Glutamatergic neuron (in vitro differentiated cells): ENCODE results near the gene GUF1. TPM values are rescaled to one million over a fixed set of nuclear protein-coding genes. Genes with fewer than 3 reads are reported as not detected.

Experiments
- DNase-seq: peaks from one replicate; pipeline ENCODE4 v3.0.0; 2022
- H3K27ac Mint-ChIP-seq: one replicate; pipeline ENCODE4 v1.8.0; 2020; ENCODE audit warnings: mild to moderate bottlenecking, mixed read lengths, inconsistent platforms; ENCODE audit not compliant: unreplicated experiment
- H3K27me3 Mint-ChIP-seq: one replicate; pipeline ENCODE4 v1.8.0; 2020; ENCODE audit warnings: mild to moderate bottlenecking, moderate library complexity, mixed read lengths, inconsistent platforms; ENCODE audit not compliant: unreplicated experiment
- H3K36me3 Mint-ChIP-seq: one replicate; pipeline ENCODE4 v1.8.0; 2020; ENCODE audit warnings: mild to moderate bottlenecking, mixed read lengths, inconsistent platforms; ENCODE audit not compliant: unreplicated experiment
- H3K4me1 Mint-ChIP-seq: one replicate; pipeline ENCODE4 v1.8.0; 2020; ENCODE audit warnings: mild to moderate bottlenecking, low read depth, mixed read lengths, inconsistent platforms; ENCODE audit not compliant: unreplicated experiment
- H3K4me3 Mint-ChIP-seq: one replicate; pipeline ENCODE4 v1.8.0; 2020; ENCODE audit warnings: mild to moderate bottlenecking, mixed read lengths, inconsistent platforms; ENCODE audit not compliant: unreplicated experiment
- H3K9me3 Mint-ChIP-seq: one replicate; pipeline ENCODE4 v1.8.0; 2020; ENCODE audit warnings: mild to moderate bottlenecking, moderate library complexity, mixed read lengths, inconsistent platforms; ENCODE audit not compliant: unreplicated experiment
- CTCF ChIP-seq: fragments of 200-600 bp; sonication (generic); IDR thresholded peaks from one replicate; pipeline ENCODE4 v1.5.0; 2021; ENCODE audit not compliant: partially characterized antibody, unreplicated experiment
- total RNA-seq: library from RNA; stranded (reverse); fragmentation: NEBNext Ultra II Directional; extraction: Animal tissue kit (Norgen Biotek cat#: 25700); gene quantifications from one replicate; pipeline ENCODE4 v1.2.1, GENCODE V29; 2021; ENCODE audit not compliant: unreplicated experiment

Gene GUF1
- total RNA-seq, 1 donor from 2014 or later: 26.3 TPM

- DNase-seq: no peak
- Mint-ChIP-seq H3K27ac (no peak overlapping the region), H3K4me1 (peaks cover 4% of the 10 kb centered on the region), H3K27me3 (no peaks in the 10 kb centered on the region), H3K9me3 (no peaks in the 10 kb centered on the region), H3K4me3 (no peak overlapping the region), H3K36me3 (no peaks in the 10 kb centered on the region)
- TF ChIP-seq CTCF: no peak
Measured at GRCh38 chr4:44684648-44685047, 6.4 kb downstream of the GUF1 start.

GRCh38 chr4:44700427-44700826 lies 22.2 kb downstream of the GUF1 start:
- TF ChIP-seq CTCF: no peak
- no peaks in the 10 kb centered on the region for H3K9me3 Mint-ChIP-seq
- no peak overlapping the region for H3K27ac Mint-ChIP-seq
- DNase-seq: no peak
- H3K27me3 Mint-ChIP-seq: no peaks in the 10 kb centered on the region
- H3K4me3 Mint-ChIP-seq: no peak overlapping the region
- H3K4me1 Mint-ChIP-seq: no peaks in the 10 kb centered on the region
- no peaks in the 10 kb centered on the region for H3K36me3 Mint-ChIP-seq

- Mint-ChIP-seq H3K9me3 (no peaks in the 10 kb centered on the region), H3K4me3 (no peak overlapping the region), H3K27me3 (no peaks in the 10 kb centered on the region), H3K27ac (no peak overlapping the region), H3K36me3 (no peaks in the 10 kb centered on the region), H3K4me1 (no peaks in the 10 kb centered on the region)
- TF ChIP-seq CTCF: no peak
- no peak for DNase-seq
Measured at GRCh38 chr4:44701037-44701436, 22.8 kb downstream of the GUF1 start.

- Mint-ChIP-seq H3K27me3 (no peaks in the 10 kb centered on the region), H3K36me3 (no peaks in the 10 kb centered on the region), H3K9me3 (no peaks in the 10 kb centered on the region), H3K4me3 (no peak overlapping the region), H3K4me1 (no peaks in the 10 kb centered on the region), H3K27ac (no peak overlapping the region)
- TF ChIP-seq CTCF: no peak
- no peak for DNase-seq
Measured at GRCh38 chr4:44704673-44705072, 26.5 kb downstream of the GUF1 start.

- no peak for DNase-seq
- no peaks in the 10 kb centered on the region for H3K36me3 Mint-ChIP-seq
- H3K27me3 Mint-ChIP-seq: no peaks in the 10 kb centered on the region
- no peaks in the 10 kb centered on the region for H3K4me1 Mint-ChIP-seq
- H3K27ac Mint-ChIP-seq: no peak overlapping the region
- H3K9me3 Mint-ChIP-seq: no peaks in the 10 kb centered on the region
- no peak for TF ChIP-seq CTCF
- no peak overlapping the region for H3K4me3 Mint-ChIP-seq
Measured at GRCh38 chr4:44713125-44713524, 34.9 kb downstream of the GUF1 start.
